ENCODE measurements around the gene SEMA7A. TPM values are rescaled to one million over a fixed set of nuclear protein-coding genes. Genes with fewer than 3 reads are reported as not detected.
"Not testable (repeated sequence)": the region's sequence is repeated elsewhere in the genome, so short reads cannot be mapped to it uniquely, and the experiment has no call there.

Gene SEMA7A
- polyA plus RNA-seq, 1 experiment = 22.7 TPM

DNA sequence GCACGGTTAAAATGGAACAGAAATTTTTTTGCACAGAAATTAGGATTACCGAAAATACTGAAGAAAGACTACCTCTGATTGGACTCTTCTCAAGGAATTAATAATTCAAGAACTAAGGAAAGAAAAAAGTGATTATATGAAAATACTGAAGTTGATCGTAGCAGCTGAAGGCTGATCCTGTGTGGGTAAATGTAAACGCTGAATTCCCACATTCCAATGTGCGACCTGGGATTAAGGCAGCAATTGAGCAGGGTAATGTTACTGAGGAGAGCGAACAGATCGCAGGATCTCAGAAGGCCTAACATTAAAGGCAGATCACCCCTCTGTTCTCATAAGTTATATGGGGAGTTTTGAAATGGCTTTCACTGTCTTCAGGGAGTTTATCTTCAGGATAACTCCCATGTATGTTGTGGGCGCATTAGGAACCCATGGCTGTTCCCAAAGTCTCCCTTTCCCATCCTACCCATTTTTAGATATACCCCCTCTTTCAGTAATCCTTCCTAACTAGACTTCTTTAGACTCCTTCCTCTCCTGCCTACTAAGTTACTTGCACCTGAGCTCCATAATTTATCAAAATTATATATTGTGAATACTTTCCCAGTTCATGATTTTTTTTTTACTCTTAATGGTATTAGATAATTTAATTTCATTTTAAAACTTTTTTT lies 28.2 kb upstream of the SEMA7A start:
- no peaks in the 10 kb centered on the region for H3K27me3 ChIP-seq (ENCODE audit: control insufficient read depth, insufficient read depth, low read length)
- no peaks in the 10 kb centered on the region for H3K36me3 ChIP-seq (ENCODE audit: control insufficient read depth, insufficient read depth, low read length)
- no peak for TF ChIP-seq CTCF (IDR thresholded peaks at IDR 0.05; ENCODE audit: insufficient read depth, low read depth, low read length)
- CTCF ChIA-PET = interaction anchor here (0.6 to 1.8 kb wide), 8 partner anchors 27 to 309 kb away, joined by 3 to 6 read pairs (median 4); no protein-coding TSS in a partner anchor
- POLR2A ChIA-PET = no interaction called here
- H3K4me3 ChIP-seq (ENCODE audit: low read depth, low read length) = peak overlapping the region; percentile 79
- DNase-seq (ENCODE audit: low read depth) = no peak

DNA sequence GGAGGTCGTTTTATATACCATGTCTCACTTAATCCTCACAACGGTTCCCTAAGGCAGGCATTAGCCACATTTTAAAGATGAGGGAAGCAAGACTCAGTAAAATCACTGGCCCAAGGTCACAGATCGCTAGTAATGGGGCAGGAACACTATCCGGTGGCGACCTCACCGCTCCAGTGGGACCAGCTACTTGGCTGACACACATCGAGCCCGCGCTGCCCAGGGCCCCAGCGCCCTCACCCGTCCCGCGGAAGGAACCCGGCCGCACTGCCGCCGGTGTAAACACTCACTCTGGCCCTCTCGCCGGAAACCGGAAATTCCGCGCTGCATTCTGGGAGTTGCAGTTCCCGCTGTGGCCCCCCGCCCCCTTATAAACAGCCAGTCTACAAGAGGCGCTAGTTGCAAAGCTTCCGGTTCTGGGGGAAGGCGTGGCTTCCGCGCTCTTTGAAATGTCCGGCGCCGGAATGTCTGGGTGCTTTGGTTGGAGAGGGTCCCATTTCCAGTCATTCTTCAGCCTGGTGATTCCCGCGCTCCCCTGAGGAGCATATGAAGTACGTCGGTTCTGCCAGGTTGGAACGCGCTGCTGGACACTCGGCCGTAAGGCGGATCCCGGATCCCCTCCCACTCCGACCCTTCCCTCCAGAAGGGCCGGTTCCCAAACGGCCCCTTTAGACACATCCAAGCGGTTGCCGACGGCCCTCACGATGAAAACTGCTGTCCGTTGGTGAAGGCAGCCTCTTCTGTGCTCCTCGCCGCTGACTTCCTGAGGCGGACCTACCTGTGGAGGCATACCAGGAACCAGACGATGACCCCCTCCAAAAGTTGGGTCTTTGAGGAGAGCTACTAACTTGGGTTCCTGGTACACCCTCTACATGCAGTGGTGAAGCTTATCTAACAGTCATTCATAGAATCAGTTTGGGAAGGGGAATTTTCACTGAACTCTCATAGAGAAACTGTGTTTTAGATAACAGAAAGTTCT lies 27.4 kb upstream of the SEMA7A start, which contains the start of gene UBL7:
Gene UBL7 (minus strand): TSS at position 290 of the 976 bp plus-strand sequence. CDS start 2,293 bp downstream, outside the sequence.
- peak; percentile 78 for DNase-seq (ENCODE audit: low read depth)
- CTCF ChIA-PET = interaction anchor here (0.6 to 1.8 kb wide), 10 partner anchors 18 to 310 kb away, joined by 3 to 6 read pairs (median 4); no protein-coding TSS in a partner anchor

GRCh38 chr15:74460298-74460697 lies 26.5 kb upstream of the SEMA7A start:
- DNase-seq (ENCODE audit: low read depth) = no peak
- POLR2A ChIA-PET = no interaction called here

More for the DNA sequence above, 27.4 kb upstream of the SEMA7A start, which contains the start of gene UBL7:
- Histone ChIP-seq H3K4me3 (ENCODE audit: low read depth, low read length) (peak within 1 kb of the TSS; percentile 79), H3K36me3 (ENCODE audit: control insufficient read depth, insufficient read depth, low read length) (no peaks in the 10 kb centered on the region; the same call in 1 of the 2 replicates), H3K27me3 (ENCODE audit: control insufficient read depth, insufficient read depth, low read length) (no peaks in the 10 kb centered on the region)
- TF ChIP-seq CTCF (IDR thresholded peaks at IDR 0.05; ENCODE audit: insufficient read depth, low read depth, low read length) = peak; percentile 47
- POLR2A ChIA-PET = no interaction called here

GRCh38 chr15:74459798-74460197 lies 26.0 kb upstream of the SEMA7A start:
- H3K27me3 ChIP-seq (ENCODE audit: control insufficient read depth, insufficient read depth, low read length); POLR2A ChIA-PET; DNase-seq (ENCODE audit: low read depth); H3K36me3 ChIP-seq (ENCODE audit: control insufficient read depth, insufficient read depth, low read length): not testable (repeated sequence)
- CTCF ChIA-PET = interaction anchor here (0.7 kb wide), 1 partner anchor 81 kb away, joined by 3 read pairs; no protein-coding TSS in a partner anchor
- H3K4me3 ChIP-seq (ENCODE audit: low read depth, low read length) = peak overlapping the region; percentile 79; the same call in 1 of the 2 replicates

More at GRCh38 chr15:74460298-74460697, 26.5 kb upstream of the SEMA7A start:
- Histone ChIP-seq H3K36me3 (ENCODE audit: control insufficient read depth, insufficient read depth, low read length) (no peaks in the 10 kb centered on the region; the same call in 1 of the 2 replicates), H3K27me3 (ENCODE audit: control insufficient read depth, insufficient read depth, low read length) (no peaks in the 10 kb centered on the region), H3K4me3 (ENCODE audit: low read depth, low read length) (peak overlapping the region; percentile 79)
- CTCF ChIA-PET = interaction anchor here (0.7 to 1.5 kb wide), 4 partner anchors 18 to 86 kb away, joined by 3 to 5 read pairs (median 4); no protein-coding TSS in a partner anchor
- TF ChIP-seq CTCF (IDR thresholded peaks at IDR 0.05; ENCODE audit: insufficient read depth, low read depth, low read length) = no peak

- Histone ChIP-seq H3K4me3 (ENCODE audit: low read depth, low read length) (no peak overlapping the region), H3K27me3 (ENCODE audit: control insufficient read depth, insufficient read depth, low read length) (no peaks in the 10 kb centered on the region), H3K36me3 (ENCODE audit: control insufficient read depth, insufficient read depth, low read length) (no peaks in the 10 kb centered on the region; the same call in 1 of the 2 replicates)
- POLR2A ChIA-PET = no interaction called here
- no peak for TF ChIP-seq CTCF (IDR thresholded peaks at IDR 0.05; ENCODE audit: insufficient read depth, low read depth, low read length)
- DNase-seq (ENCODE audit: low read depth) = no peak
- CTCF ChIA-PET = interaction anchor here (0.7 kb wide), 1 partner anchor 15 kb away, joined by 4 read pairs; no protein-coding TSS in a partner anchor
Observed at GRCh38 chr15:74458473-74458872, 24.7 kb upstream of the SEMA7A start.

DNA sequence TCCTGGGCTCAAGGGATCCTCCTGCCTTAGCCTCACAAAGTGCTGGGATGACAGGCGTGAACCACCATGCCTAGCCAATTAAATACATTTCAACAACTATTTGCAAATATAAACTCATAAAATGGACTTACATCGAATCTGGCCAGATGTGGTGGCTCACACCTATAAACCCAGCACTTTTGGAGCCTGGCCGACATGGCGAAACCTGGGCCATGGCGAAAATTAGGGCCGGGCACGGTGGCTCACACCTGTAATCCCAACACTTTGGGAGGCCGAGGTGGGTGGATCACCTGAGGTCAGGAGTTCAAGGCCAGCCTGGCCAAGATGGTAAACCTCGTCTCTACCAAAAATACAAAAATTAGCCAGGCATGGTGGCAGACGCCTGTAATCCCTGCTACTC lies 23.3 kb upstream of the SEMA7A start:
- H3K36me3 ChIP-seq (ENCODE audit: control insufficient read depth, insufficient read depth, low read length); DNase-seq (ENCODE audit: low read depth); H3K27me3 ChIP-seq (ENCODE audit: control insufficient read depth, insufficient read depth, low read length); POLR2A ChIA-PET; H3K4me3 ChIP-seq (ENCODE audit: low read depth, low read length): not testable (repeated sequence)
- CTCF ChIA-PET = interaction anchor here (1.0 to 1.9 kb wide), 2 partner anchors 20 to 83 kb away, joined by 3 to 7 read pairs; no protein-coding TSS in a partner anchor
